CD4-positive, alpha-beta T cell treated with Interleukin-15 for 4 hours (primary cell): ENCODE data around the gene FMNL1.
"Not testable (repeated sequence)": the region's sequence is repeated elsewhere in the genome, so short reads cannot be mapped to it uniquely, and the experiment has no call there.

Experiments
- DNase-seq: peaks from one replicate; pipeline ENCODE4 v3.0.0-alpha.2; 2020; ENCODE audit warnings: low spot score

Gene FMNL1

GRCh38 chr17:45221081-45222013 is at the start of gene FMNL1:
Gene FMNL1 (plus strand): TSS chr17:45221885. CDS start chr17:45222125, 240 bp downstream.
- peak; percentile 55 for DNase-seq

GRCh38 chr17:45172232-45172540 is 49.5 kb upstream of the FMNL1 start:
- no peak for DNase-seq

GRCh38 chr17:45172541-45173286 is 49.0 kb upstream of the FMNL1 start:
- DNase-seq, result peak; percentile 51

- no peak for DNase-seq
Observed at GRCh38 chr17:45175759-45176115, 45.9 kb upstream of the FMNL1 start.

- DNase-seq, result no peak
Observed at GRCh38 chr17:45177563-45177962, 44.1 kb upstream of the FMNL1 start.

- DNase-seq, result no peak
Observed at GRCh38 chr17:45184144-45184543, 37.5 kb upstream of the FMNL1 start.

- no peak for DNase-seq
Observed at GRCh38 chr17:45186801-45187354, 34.8 kb upstream of the FMNL1 start.

GRCh38 chr17:45189009-45189408 is 32.7 kb upstream of the FMNL1 start:
- no peak for DNase-seq

- DNase-seq, result no peak
Observed at GRCh38 chr17:45190503-45191255, 31.0 kb upstream of the FMNL1 start.

GRCh38 chr17:45195424-45195823 is 26.3 kb upstream of the FMNL1 start:
- no peak for DNase-seq

- DNase-seq, result no peak
Observed at GRCh38 chr17:45197108-45197507, 24.6 kb upstream of the FMNL1 start.

- DNase-seq, result peak; percentile 86
Observed at GRCh38 chr17:45197555-45198334, 23.9 kb upstream of the FMNL1 start.

GRCh38 chr17:45200701-45201100 is 21.0 kb upstream of the FMNL1 start:
- no peak for DNase-seq

GRCh38 chr17:45201457-45201856 is 20.2 kb upstream of the FMNL1 start:
- DNase-seq, result no peak

- DNase-seq, result not testable (repeated sequence)
Observed at GRCh38 chr17:45201880-45202279, 19.8 kb upstream of the FMNL1 start.

- peak; percentile 87 for DNase-seq
Observed at GRCh38 chr17:45218895-45219661, 2.6 kb upstream of the FMNL1 start.

GRCh38 chr17:45220079-45220478 is 1.6 kb upstream of the FMNL1 start:
- DNase-seq, result no peak

GRCh38 chr17:45222014-45222288 is 266 bp downstream of the FMNL1 start:
- DNase-seq, result no peak

- peak; percentile 68 for DNase-seq
Observed at GRCh38 chr17:45222289-45222995, 757 bp downstream of the FMNL1 start.

- no peak for DNase-seq
Observed at GRCh38 chr17:45222996-45223538, 1.4 kb downstream of the FMNL1 start.
